Right ventricle myocardium inferior (tissue), 1 donor: ENCODE measurements around the gene GINS1. TPM values are rescaled to one million over a fixed set of nuclear protein-coding genes. Genes with fewer than 3 reads are reported as not detected.
A peak's percentile ranks its signal among the peaks of the same experiment; 100 is the strongest.
"Not testable (repeated sequence)": the region's sequence is repeated elsewhere in the genome, so short reads cannot be mapped to it uniquely, and the experiment has no call there.

Experiments
- ATAC-seq: fragments of 200-7000 bp; cut with Tn5 transposase; one replicate; pipeline ENCODE4 v1.9.1; 2020; ENCODE audit warnings: mild to moderate bottlenecking, moderate library complexity
- DNase-seq: peaks from one replicate; pipeline ENCODE4 v3.0.0; 2021; ENCODE audit errors: missing footprints
- intact Hi-C: fragments of 100-400 bp; cut with DNase I; formaldehyde crosslinking; loops from one replicate; pipeline ENCODE4 v1.11.0; 2022
- total RNA-seq: library from RNA; stranded (reverse); fragmentation: NEBNext Ultra II Directional; extraction: Animal tissue kit (Norgen Biotek cat#: 25700); gene quantifications from one replicate; pipeline ENCODE4 v1.2.1, GENCODE V29; 2021
- donor health status: DM: no; HTN: yes; CAD: no; lungs with severe emphysema.

Gene GINS1
- total RNA-seq, 1 donor from 2014 or later: 0.73 TPM

DNA sequence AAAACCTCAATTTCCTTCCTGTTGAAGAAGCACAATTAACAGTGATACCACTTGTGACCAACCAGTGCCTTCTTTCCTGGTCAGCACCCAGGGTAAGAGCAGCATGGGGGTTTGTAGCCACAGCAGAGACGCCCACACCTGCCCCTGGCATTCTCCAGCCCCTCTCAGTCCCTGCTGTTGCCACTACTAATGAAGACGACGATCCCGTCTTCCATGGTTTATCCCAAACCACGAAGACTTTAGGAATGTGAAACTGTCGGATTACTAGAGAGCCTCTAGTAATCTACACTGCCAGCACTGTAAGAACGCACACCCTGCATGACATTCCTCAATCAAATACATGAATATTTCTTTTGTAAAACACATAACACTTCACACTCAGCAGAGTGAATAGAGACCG is 60.0 kb downstream of the GINS1 start:
- DNase-seq: no peak
- intact Hi-C loops: no loop called here
- no peak for ATAC-seq

- no peak for ATAC-seq
- DNase-seq: peak; percentile 46
- intact Hi-C loops: no loop called here
These were observed 60.9 kb downstream of the GINS1 start for GRCh38 chr20:25468126-25469075.

DNA sequence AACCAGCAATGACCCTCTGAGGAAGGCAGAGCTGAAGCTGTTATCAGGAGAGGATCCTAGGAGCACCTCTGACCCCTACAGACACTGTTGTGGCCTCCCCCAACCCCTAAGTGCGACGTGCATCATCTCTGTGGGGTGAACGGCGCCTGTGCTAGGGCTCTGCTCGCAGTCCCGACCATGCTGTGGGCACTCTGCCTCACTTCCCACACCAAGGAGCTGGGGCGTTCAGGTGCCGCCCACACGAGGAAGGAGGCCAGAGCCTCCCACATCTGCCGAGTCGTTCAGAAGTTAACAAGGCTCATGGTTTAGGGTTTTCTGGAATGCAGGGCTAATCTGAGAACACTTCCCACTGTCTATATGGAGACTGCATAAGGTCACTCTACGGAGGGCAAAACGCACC is 62.1 kb downstream of the GINS1 start:
- peak; percentile 50 for DNase-seq
- intact Hi-C loops: no loop called here
- ATAC-seq: no peak

DNA sequence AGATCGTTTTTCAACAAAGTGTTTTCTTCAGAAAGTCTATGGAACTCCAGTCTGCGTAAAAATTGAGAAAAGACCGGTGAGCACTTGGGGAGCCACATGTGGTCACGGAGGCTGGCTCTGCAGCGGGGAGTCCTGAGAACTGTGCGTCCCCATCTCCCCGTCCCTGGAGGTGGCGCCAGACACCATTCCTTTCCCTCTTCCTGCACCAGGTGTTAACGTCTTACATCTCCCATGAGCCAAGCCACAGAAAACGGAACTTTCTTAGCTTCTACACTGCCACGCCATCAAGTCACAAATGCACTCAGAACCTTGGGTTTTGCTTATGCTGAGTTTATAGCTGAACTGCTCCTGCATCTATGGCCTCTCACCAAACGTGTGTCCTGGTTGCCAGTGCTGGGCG is 62.6 kb downstream of the GINS1 start:
- peak; percentile 11 for DNase-seq
- intact Hi-C loops: no loop called here
- ATAC-seq: no peak

DNA sequence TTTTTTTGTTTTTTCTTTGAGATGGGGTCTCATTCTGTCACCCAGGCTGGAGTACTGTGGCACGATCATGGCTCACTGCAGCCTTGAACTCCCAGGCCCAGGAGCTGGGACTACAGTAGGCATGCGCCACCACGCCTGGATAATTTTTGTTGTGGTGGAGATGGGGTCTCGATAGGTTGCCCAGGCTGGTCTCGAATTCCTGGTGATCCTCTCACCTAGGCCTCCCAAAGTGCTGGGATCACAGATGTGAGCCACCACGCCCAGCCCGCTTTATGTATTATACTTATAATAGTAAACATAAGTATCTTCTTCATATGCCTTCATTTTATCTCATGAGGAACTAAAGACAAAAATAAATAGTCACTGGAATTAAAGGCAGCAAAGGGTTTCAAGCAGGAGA is 63.5 kb downstream of the GINS1 start:
- DNase-seq (peak; percentile 23), ATAC-seq (no peak)
- intact Hi-C loops: no loop called here

GRCh38 chr20:25473297-25473696 is 65.8 kb downstream of the GINS1 start:
- peak; percentile 0 for DNase-seq
- intact Hi-C loops, ATAC-seq: not testable (repeated sequence)

- intact Hi-C loops: no loop called here
- DNase-seq: peak; percentile 54
- ATAC-seq: peak; percentile 29
These were observed 68.9 kb downstream of the GINS1 start for GRCh38 chr20:25476106-25477013.

- intact Hi-C loops: no loop called here
- no peak for DNase-seq
- no peak for ATAC-seq
These were observed 69.8 kb downstream of the GINS1 start for GRCh38 chr20:25477014-25477882.

- intact Hi-C loops: no loop called here
- ATAC-seq (no peak), DNase-seq (no peak)
These were observed 71.6 kb downstream of the GINS1 start for GRCh38 chr20:25478889-25479568.

DNA sequence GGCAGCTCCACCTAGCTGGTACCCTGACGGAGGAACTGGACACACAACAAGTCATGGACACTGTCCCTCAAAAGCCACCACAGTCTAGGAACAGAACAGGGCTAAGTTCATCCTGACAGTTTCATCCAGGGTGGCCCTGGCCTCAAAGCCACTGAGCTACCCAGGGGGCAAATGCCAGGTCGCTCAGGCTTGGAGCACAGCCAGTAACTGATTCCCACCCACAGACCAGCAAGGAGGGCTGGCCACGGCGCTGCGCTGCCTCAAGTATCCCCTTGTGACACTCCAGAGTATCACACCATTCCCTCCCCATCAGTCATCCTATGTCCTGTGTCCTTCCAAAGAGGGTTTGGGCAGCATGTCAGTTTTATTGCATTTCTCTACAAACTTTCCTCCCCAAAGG is 72.2 kb downstream of the GINS1 start:
- ATAC-seq (no peak), DNase-seq (no peak)
- intact Hi-C loops: loop anchor here (10.0 kb wide), 1 partner anchor 65 kb away; no protein-coding TSS in a partner anchor

- ATAC-seq (no peak), DNase-seq (no peak)
- intact Hi-C loops: loop anchor here (10.0 kb wide), 1 partner anchor 65 kb away; no protein-coding TSS in a partner anchor
These were observed 72.7 kb downstream of the GINS1 start for GRCh38 chr20:25480156-25480555.

DNA sequence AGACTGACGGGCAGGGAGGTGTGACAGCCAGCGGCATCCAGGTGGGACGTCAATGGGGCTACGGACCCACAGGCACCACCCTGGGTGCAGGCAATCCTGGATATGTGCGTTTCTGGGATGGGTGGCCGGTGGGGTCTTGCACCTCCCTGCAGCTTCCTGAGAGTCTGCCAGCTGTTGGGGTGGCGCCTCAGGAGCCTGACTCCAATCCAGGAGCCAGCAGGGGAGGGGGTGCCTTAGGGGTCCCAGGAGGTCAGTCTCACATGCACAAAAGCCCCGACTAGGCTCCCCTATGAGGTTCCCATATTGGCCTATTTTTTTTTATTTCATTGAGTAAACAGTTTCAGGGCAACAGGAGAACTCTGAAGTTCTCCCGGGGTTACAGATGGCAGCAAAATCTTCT is 73.3 kb downstream of the GINS1 start:
- ATAC-seq (no peak), DNase-seq (peak; percentile 49)
- intact Hi-C loops: loop anchor here (10.0 kb wide), 1 partner anchor 64 kb away; no protein-coding TSS in a partner anchor

GRCh38 chr20:25481235-25481917 is 73.9 kb downstream of the GINS1 start:
- ATAC-seq: no peak
- peak; percentile 55 for DNase-seq
- intact Hi-C loops: loop anchor here (10.0 kb wide), 1 partner anchor 63 kb away; no protein-coding TSS in a partner anchor

GRCh38 chr20:25481918-25482253 is 74.4 kb downstream of the GINS1 start:
- intact Hi-C loops: loop anchor here (10.0 kb wide), 1 partner anchor 63 kb away; no protein-coding TSS in a partner anchor
- ATAC-seq (no peak), DNase-seq (peak; percentile 13)

DNA sequence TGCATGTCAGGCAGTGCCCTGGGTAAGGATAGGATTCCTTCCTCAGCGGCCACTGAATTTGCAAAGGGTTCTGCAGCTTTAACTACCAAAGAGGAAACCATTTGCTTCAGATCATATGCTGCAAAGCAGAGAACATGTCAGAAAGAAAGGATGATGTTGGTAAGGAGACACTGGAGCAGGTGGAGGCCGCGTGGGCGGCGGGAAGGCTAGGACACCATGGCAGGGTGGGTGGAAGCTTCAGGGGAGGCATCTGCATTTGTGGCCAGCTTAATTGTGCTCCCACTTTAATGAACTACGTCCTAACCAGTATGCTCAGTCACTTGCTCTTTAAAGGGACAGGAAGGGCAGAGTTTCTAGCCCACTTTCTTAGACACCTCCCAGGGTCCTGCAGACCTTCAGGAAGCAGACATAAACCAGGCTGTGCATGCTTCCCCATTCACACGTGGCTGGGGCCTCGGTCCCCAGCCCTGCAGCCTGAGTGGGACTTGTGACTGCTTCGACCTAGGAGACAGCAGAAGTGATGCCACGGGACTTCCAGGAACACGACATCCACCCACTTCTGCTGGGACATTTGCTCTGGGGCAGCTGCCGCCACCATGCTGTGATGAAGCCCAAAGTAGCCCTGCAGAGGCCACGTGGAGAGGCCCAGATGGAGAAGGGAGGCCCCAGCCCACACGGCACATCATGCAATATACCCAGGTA is 76.1 kb downstream of the GINS1 start:
- DNase-seq (no peak), ATAC-seq (no peak)
- intact Hi-C loops: loop anchor here (10.0 kb wide), 1 partner anchor 61 kb away; no protein-coding TSS in a partner anchor

DNA sequence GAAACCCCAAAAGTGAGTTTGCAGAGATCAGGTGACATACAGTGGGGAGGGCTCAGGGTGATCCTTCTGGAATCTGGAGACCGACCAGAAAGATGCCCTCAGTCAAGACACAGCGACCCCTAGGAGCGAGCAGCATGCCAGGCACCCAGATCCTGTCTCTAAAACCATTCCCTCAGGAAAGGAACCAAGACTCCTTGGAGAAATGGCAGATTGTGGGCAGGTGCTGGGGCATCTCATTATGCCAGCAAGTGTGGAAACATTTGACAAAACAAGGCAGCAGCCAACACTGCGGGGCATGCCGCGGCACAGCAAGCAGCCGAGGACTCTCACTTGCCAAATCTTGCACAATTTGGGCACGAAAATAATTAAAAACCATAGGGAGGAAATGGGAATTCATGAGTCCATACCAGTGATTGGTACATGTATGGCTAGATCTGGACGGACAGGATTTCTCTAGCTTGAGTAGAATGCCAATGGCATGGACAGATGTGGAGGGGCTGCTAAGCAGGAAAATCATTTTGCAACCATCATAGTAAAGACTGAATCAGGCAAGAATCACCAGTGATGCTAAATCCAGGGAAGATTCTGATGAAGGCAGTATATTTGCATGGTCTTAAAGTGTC is 76.9 kb downstream of the GINS1 start:
- DNase-seq (no peak), ATAC-seq (no peak)
- intact Hi-C loops: loop anchor here (10.0 kb wide), 1 partner anchor 60 kb away; no protein-coding TSS in a partner anchor
